GM12878 (cell line): ENCODE measurements around the gene DSG2. TPM values are rescaled to one million over a fixed set of nuclear protein-coding genes. Genes with fewer than 3 reads are reported as not detected.

Source experiments
- CBFB ChIP-seq: IDR thresholded peaks from 2 replicates; pipeline ENCODE4 v1.6.1; 2016; ENCODE audit warnings: antibody characterized with exemption, low read depth
- CREM ChIP-seq: IDR thresholded peaks from 2 replicates; pipeline ENCODE4 v1.6.1; 2014; ENCODE audit warnings: antibody characterized with exemption, low read depth
- ETV6 ChIP-seq, 2 experiments: fragments of 450-650 bp in 1 of 2; IDR thresholded peaks in 1 of 2; conservative IDR thresholded peaks in 1 of 2; 2 replicates each; pipeline ENCODE4 v1.6.1; 2014; ENCODE audit warnings: antibody characterized with exemption in 1 of 2, borderline replicate concordance in 1 of 2, low read depth in 1 of 2, mild to moderate bottlenecking in 1 of 2, moderate library complexity in 1 of 2
- FOS ChIP-seq: IDR thresholded peaks from 3 replicates; pipeline ENCODE4 v1.6.1; 2011; ENCODE audit warnings: borderline replicate concordance; ENCODE audit not compliant: insufficient read length; ENCODE audit errors: extremely low read depth
- GABPA ChIP-seq: IDR thresholded peaks from 2 replicates; pipeline ENCODE4 v1.6.1; 2014; ENCODE audit warnings: antibody characterized with exemption, low read depth, mild to moderate bottlenecking, inconsistent platforms
- KAT2A ChIP-seq: conservative IDR thresholded peaks from 2 replicates; pipeline ENCODE4 v1.6.1; 2011; ENCODE audit warnings: low read depth, low read length; ENCODE audit not compliant: control insufficient read depth
- MXI1 ChIP-seq: fragments of 150-350 bp; IDR thresholded peaks from 2 replicates; pipeline ENCODE4 v1.6.1; 2011; ENCODE audit warnings: low read depth, mild to moderate bottlenecking, inconsistent platforms, low read length, improper control_type of control experiment
- NR2C1 ChIP-seq: fragments of 450-650 bp; IDR thresholded peaks from 2 replicates; pipeline ENCODE4 v1.6.1; 2017; ENCODE audit warnings: antibody characterized with exemption, mild to moderate bottlenecking, moderate library complexity
- PAX5 ChIP-seq: IDR thresholded peaks from 2 replicates; pipeline ENCODE4 v1.6.1; 2011; ENCODE audit warnings: low read depth, low read length, borderline replicate concordance
- POLR2A ChIP-seq: IDR thresholded peaks from 2 replicates; pipeline ENCODE4 v1.6.1; 2011; ENCODE audit warnings: low read depth, mild to moderate bottlenecking, low read length
- POLR2AphosphoS5 ChIP-seq: IDR thresholded peaks from 2 replicates; pipeline ENCODE4 v1.6.1; 2011; ENCODE audit warnings: mild to moderate bottlenecking, low read length, inconsistent platforms
- RAD51 ChIP-seq: fragments of 450-650 bp; IDR thresholded peaks from 2 replicates; pipeline ENCODE4 v1.6.1; 2016; ENCODE audit warnings: moderate library complexity, mild to moderate bottlenecking, inconsistent platforms
- RBBP5 ChIP-seq: fragments of 200-600 bp; sonication (generic); conservative IDR thresholded peaks from 2 replicates; pipeline ENCODE4 v1.6.1; 2016
- RUNX3 ChIP-seq: IDR thresholded peaks from 2 replicates; pipeline ENCODE4 v1.6.1; 2012; ENCODE audit warnings: low read length, inconsistent platforms
- SIN3A ChIP-seq: IDR thresholded peaks from 2 replicates; pipeline ENCODE4 v1.6.1; 2012; ENCODE audit warnings: low read depth, low read length, improper control_type of control experiment
- SMAD5 ChIP-seq: IDR thresholded peaks from 2 replicates; pipeline ENCODE4 v1.6.1; 2016; ENCODE audit warnings: antibody characterized with exemption, low read depth
- STAT1 ChIP-seq: fragments of 450-650 bp; conservative IDR thresholded peaks from 2 replicates; pipeline ENCODE4 v1.6.1; 2014; ENCODE audit warnings: antibody characterized with exemption, mild to moderate bottlenecking
- SUPT20H ChIP-seq: IDR thresholded peaks from 2 replicates; pipeline ENCODE4 v1.6.1; 2011; ENCODE audit warnings: low read depth, mild to moderate bottlenecking, low read length, moderate library complexity, borderline replicate concordance; ENCODE audit not compliant: control insufficient read depth
- TARDBP ChIP-seq: IDR thresholded peaks from 2 replicates; pipeline ENCODE4 v1.6.1; 2016; ENCODE audit warnings: borderline replicate concordance
- TCF7 ChIP-seq: IDR thresholded peaks from 2 replicates; pipeline ENCODE4 v1.6.1; 2014; ENCODE audit warnings: antibody characterized with exemption, borderline replicate concordance
- YY1 ChIP-seq: IDR thresholded peaks from 2 replicates; pipeline ENCODE4 v1.6.1; 2011; ENCODE audit warnings: low read depth, mild to moderate bottlenecking, low read length
- ZZZ3 ChIP-seq: IDR thresholded peaks from 2 replicates; pipeline ENCODE4 v1.6.1; 2011; ENCODE audit warnings: low read depth; ENCODE audit not compliant: control insufficient read depth, insufficient read length
- polyA plus RNA-seq, 11 experiments: library from polyadenylated mRNA; depleted of rRNA in 4 of 11; unstranded in 6 of 11; stranded (reverse) in 5 of 11; fragments of >200 nt; fragmentation: Nextera tagmentation in 4 of 11; fragmentation: Illumina TruSeq in 1 of 11; extraction: Ambion mirVana in 4 of 11; extraction: Trizol in 1 of 11; gene quantifications; 1 replicate in 1 of 11; 2 replicates in 10 of 11; pipeline versions ENCODE4 v1.2.1 to v1.2.3, GENCODE V29; 2011 to 2016; ENCODE audit warnings: inconsistent platforms in 2 of 11, missing spikeins in 2 of 11, low read depth in 1 of 11
- total RNA-seq, 4 experiments: library from RNA; depleted of rRNA in 3 of 4; stranded (reverse); fragments of >200 nt in 3 of 4; fragmentation: Illumina TruSeq in 1 of 4; extraction: Trizol in 1 of 4; gene quantifications; 2 replicates each; pipeline versions ENCODE4 v1.2.1 to v1.2.3, GENCODE V29; 2013 to 2021
- TF ChIP-seq, protein P1 (sequence below): fragments of 450-650 bp; IDR thresholded peaks from 2 replicates; pipeline ENCODE4 v1.6.1; 2016; ENCODE audit warnings: mild to moderate bottlenecking, moderate library complexity, borderline replicate concordance
- TF ChIP-seq, protein P2 (sequence below): fragments of 150-350 bp; IDR thresholded peaks from 2 replicates; pipeline ENCODE4 v1.6.1; 2014; ENCODE audit warnings: mild to moderate bottlenecking, low read depth, low read length
- TF ChIP-seq, protein P3 (sequence below): fragments of 450-650 bp; IDR thresholded peaks from 2 replicates; pipeline ENCODE4 v1.6.1; 2017; ENCODE audit warnings: mild to moderate bottlenecking, low read depth, inconsistent platforms; ENCODE audit not compliant: poor library complexity, severe bottlenecking

Gene DSG2
- total and polyA plus RNA-seq, 10 of the 15 experiments (the other 5 are each of a cell fraction or from before 2014, with no cell fraction given) = 11.7 to 46.2 (median 28.0) TPM

DNA sequence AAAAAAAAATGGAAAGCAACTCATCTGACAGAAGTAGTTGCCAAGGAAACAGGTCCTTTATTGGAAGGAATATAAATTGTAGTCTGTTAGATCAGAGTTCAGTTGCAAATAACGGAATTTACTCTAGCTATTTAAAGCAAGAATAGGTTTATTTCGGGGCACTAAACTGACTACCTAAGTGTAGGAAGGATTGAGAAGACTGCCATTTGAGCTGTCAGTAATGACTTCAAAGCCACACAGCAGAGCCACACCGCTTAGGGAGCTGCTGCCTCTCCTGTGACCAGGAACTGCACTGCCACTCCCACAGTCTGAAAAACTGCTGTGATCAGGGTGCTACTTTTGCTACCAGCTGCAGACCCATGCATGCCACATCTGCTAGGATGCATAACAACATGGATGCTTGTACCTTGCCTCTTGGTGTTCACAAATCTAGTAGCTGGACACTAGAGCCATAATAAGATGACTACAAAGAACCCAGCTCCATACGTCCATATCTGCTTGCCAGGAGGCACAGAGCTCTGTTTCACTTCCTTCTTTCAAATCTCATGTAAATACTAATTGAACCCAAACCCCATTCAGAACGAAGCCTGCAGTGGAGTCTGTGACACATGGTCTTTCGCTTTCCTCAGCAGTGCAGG is 2.2 kb downstream of the DSG2 start (continued):
- TF ChIP-seq ZZZ3 (no peak), CBFB (no peak), SUPT20H (no peak), SMAD5 (0 out of 2 replicates have a peak, but pooled peaks have one; percentile 35), STAT1 (0 out of 2 replicates have a peak, but pooled peaks have one; percentile 19), POLR2A (peak; percentile 43), TCF7 (no peak), TARDBP (no peak), POLR2AphosphoS5 (peak; percentile 77), KAT2A (no peak), RAD51 (no peak), MXI1 (peak; percentile 93), GABPA (no peak), RUNX3 (peak; percentile 50), ETV6 (conservative IDR thresholded peaks at IDR 0.05 in 1 of 2, IDR thresholded peaks at IDR 0.05 in 1 of 2; ENCODE audit: borderline replicate concordance in 1 of 2, low read depth in 1 of 2) (no peak), YY1 (no peak; the same call in none of the 2 replicates), FOS (no peak), NR2C1 (no peak), SIN3A (0 out of 2 replicates have a peak, but pooled peaks have one; percentile 33), CREM (0 out of 2 replicates have a peak, but pooled peaks have one; percentile 49), PAX5 (no peak), RBBP5 (no peak)
- TF ChIP-seq, protein P1, sequence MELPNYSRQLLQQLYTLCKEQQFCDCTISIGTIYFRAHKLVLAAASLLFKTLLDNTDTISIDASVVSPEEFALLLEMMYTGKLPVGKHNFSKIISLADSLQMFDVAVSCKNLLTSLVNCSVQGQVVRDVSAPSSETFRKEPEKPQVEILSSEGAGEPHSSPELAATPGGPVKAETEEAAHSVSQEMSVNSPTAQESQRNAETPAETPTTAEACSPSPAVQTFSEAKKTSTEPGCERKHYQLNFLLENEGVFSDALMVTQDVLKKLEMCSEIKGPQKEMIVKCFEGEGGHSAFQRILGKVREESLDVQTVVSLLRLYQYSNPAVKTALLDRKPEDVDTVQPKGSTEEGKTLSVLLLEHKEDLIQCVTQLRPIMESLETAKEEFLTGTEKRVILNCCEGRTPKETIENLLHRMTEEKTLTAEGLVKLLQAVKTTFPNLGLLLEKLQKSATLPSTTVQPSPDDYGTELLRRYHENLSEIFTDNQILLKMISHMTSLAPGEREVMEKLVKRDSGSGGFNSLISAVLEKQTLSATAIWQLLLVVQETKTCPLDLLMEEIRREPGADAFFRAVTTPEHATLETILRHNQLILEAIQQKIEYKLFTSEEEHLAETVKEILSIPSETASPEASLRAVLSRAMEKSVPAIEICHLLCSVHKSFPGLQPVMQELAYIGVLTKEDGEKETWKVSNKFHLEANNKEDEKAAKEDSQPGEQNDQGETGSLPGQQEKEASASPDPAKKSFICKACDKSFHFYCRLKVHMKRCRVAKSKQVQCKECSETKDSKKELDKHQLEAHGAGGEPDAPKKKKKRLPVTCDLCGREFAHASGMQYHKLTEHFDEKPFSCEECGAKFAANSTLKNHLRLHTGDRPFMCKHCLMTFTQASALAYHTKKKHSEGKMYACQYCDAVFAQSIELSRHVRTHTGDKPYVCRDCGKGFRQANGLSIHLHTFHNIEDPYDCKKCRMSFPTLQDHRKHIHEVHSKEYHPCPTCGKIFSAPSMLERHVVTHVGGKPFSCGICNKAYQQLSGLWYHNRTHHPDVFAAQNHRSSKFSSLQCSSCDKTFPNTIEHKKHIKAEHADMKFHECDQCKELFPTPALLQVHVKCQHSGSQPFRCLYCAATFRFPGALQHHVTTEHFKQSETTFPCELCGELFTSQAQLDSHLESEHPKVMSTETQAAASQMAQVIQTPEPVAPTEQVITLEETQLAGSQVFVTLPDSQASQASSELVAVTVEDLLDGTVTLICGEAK = no peak; the same call in 1 of the 2 replicates
- TF ChIP-seq, protein P2, sequence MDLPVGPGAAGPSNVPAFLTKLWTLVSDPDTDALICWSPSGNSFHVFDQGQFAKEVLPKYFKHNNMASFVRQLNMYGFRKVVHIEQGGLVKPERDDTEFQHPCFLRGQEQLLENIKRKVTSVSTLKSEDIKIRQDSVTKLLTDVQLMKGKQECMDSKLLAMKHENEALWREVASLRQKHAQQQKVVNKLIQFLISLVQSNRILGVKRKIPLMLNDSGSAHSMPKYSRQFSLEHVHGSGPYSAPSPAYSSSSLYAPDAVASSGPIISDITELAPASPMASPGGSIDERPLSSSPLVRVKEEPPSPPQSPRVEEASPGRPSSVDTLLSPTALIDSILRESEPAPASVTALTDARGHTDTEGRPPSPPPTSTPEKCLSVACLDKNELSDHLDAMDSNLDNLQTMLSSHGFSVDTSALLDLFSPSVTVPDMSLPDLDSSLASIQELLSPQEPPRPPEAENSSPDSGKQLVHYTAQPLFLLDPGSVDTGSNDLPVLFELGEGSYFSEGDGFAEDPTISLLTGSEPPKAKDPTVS = no peak
- TF ChIP-seq, protein P3, sequence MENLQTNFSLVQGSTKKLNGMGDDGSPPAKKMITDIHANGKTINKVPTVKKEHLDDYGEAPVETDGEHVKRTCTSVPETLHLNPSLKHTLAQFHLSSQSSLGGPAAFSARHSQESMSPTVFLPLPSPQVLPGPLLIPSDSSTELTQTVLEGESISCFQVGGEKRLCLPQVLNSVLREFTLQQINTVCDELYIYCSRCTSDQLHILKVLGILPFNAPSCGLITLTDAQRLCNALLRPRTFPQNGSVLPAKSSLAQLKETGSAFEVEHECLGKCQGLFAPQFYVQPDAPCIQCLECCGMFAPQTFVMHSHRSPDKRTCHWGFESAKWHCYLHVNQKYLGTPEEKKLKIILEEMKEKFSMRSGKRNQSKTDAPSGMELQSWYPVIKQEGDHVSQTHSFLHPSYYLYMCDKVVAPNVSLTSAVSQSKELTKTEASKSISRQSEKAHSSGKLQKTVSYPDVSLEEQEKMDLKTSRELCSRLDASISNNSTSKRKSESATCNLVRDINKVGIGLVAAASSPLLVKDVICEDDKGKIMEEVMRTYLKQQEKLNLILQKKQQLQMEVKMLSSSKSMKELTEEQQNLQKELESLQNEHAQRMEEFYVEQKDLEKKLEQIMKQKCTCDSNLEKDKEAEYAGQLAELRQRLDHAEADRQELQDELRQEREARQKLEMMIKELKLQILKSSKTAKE = no peak
